Measurements from ENCODE around the gene FITM1.

DNA sequence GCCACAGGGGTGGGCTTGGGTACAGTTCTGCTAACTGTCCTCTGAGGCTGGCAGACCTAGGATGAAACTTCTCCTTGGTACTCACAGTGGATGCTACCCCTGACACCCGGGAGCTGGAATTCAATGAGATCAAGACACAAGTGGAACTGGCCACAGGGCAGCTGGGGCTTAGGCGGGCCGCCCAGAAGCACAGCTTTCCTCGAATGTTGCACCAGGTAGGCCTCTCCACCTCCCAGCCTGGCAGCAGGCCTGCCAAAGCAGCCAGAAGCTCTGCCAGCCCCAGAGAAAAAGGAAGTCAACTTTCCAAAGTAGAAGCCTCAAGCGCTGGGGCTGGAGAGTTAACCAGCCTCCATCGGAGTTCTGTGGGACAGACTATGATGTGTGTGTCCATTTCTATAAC lies 13.3 kb upstream of the FITM1 start:
- TF ChIP-seq, protein P1, sequence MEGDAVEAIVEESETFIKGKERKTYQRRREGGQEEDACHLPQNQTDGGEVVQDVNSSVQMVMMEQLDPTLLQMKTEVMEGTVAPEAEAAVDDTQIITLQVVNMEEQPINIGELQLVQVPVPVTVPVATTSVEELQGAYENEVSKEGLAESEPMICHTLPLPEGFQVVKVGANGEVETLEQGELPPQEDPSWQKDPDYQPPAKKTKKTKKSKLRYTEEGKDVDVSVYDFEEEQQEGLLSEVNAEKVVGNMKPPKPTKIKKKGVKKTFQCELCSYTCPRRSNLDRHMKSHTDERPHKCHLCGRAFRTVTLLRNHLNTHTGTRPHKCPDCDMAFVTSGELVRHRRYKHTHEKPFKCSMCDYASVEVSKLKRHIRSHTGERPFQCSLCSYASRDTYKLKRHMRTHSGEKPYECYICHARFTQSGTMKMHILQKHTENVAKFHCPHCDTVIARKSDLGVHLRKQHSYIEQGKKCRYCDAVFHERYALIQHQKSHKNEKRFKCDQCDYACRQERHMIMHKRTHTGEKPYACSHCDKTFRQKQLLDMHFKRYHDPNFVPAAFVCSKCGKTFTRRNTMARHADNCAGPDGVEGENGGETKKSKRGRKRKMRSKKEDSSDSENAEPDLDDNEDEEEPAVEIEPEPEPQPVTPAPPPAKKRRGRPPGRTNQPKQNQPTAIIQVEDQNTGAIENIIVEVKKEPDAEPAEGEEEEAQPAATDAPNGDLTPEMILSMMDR (IDR thresholded peaks at IDR 0.05; ENCODE audit: low read length) = no peak
- TF ChIP-seq EZH2 (optimal IDR thresholded peaks at IDR 0.05; ENCODE audit: low read depth, low read length) = no peak
